Measurements from ENCODE around the gene SLC2A14. TPM values are rescaled to one million over a fixed set of nuclear protein-coding genes. Genes with fewer than 3 reads are reported as not detected.
"Not testable (repeated sequence)": the region's sequence is repeated elsewhere in the genome, so short reads cannot be mapped to it uniquely, and the experiment has no call there.

SLC2A14 gene
- total and polyA plus RNA-seq, 7 experiments from 2014 or later: 0.15 to 4.3 (median 1.2) TPM; not detected in 1

DNA sequence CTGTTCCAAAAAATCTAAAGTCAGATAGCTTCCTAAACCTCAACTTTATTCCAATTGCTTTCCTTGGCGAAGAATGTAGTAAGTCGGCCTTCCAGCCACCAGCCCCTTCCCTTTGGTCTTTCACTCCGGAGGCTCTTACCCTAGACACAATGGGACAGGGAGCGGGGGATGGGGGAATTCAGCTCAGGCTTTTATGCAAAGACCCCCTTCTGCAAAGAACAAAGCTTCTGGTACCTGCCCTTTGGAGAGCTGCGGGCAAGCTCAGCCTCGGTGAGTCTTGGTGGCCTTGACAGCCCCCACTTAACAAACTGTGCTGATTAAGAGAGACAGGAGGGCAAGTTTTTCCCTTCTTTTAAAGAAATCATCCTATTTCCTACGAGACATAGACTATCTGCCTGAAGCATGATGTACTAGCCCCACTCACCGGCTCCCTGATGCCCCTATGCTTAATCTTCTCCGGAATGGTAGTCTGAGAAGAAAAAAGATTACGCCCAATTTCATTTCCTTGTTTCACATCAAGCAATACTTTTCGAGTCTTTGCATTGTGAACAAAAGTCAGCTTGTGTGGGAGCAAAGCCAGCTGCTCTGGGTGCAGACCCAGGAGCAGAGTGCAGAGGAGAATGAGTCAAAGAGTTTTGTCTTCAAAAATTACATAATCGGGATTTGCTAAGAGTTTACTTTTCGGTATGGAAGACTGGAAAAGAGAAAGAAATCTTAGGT lies 85.0 kb downstream of the SLC2A14 start:
- DNase-seq (no peak), ATAC-seq (no peak)
- Mint-ChIP-seq H3K27ac (no peak overlapping the region), H3K4me3 (no peak overlapping the region), H3K9me3 (peaks cover 0 to 1% (median 0%) of the 10 kb centered on the region in 11 donors), H3K27me3 (peaks cover 6 to 22% (median 7%) of the 10 kb centered on the region in 5 donors), H3K4me1 (no peaks in the 10 kb centered on the region), H3K36me3 (no peaks in the 10 kb centered on the region)
- Histone ChIP-seq H3K36me3 (ENCODE audit: control insufficient read depth in 2 of 3, insufficient read depth in 3 of 3, low read length in 3 of 3) (no peaks in the 10 kb centered on the region), H3K4me1 (ENCODE audit: control insufficient read depth in 2 of 2, insufficient read depth in 2 of 2, low read length in 2 of 2) (no peaks in the 10 kb centered on the region), H3K9me3 (ENCODE audit: control insufficient read depth in 2 of 3, low read length in 3 of 3) (no peaks in the 10 kb centered on the region), H3K4me3 (ENCODE audit: low read length) (no peak overlapping the region), H3K27me3 (ENCODE audit: control insufficient read depth in 2 of 2, insufficient read depth in 2 of 2, low read length in 2 of 2) (no peaks in the 10 kb centered on the region), H3K27ac (ENCODE audit: low read depth, low read length) (no peak overlapping the region)
- ChIA-PET CTCF (no interaction called here), POLR2A (no interaction called here)
- intact Hi-C loops (cut with micrococcal nuclease): no loop called here

DNA sequence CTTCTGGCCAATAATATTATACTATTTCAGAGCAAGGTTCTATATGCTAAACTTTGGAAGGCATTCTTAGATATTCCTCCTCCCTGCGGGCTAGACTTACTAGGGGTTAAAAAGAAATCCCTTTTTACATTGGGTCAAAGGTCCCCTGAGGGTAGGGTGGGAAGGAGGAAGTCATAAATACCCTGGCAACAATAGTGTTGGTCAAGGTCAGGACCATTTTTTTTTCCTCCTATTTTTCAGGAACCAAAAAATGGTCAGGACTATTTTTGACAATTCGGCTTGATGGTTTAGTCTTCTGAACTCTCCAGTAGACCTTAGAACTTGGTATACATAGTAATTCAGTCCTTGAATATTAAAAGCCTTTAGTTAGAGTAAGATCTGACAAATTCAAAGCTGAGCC lies 88.0 kb downstream of the SLC2A14 start:
- ChIA-PET CTCF (no interaction called here), POLR2A (no interaction called here)
- DNase-seq (no peak), ATAC-seq (no peak)
- H3K27me3 Mint-ChIP-seq: peaks cover 4 to 18% (median 6%) of the 10 kb centered on the region in 5 donors
- no peaks in the 10 kb centered on the region for H3K9me3 ChIP-seq (ENCODE audit: control insufficient read depth in 2 of 3, low read length in 3 of 3)
- no peaks in the 10 kb centered on the region for H3K27me3 ChIP-seq (ENCODE audit: control insufficient read depth in 2 of 2, insufficient read depth in 2 of 2, low read length in 2 of 2)
- no peaks in the 10 kb centered on the region for H3K4me1 Mint-ChIP-seq
- no peak overlapping the region for H3K4me3 Mint-ChIP-seq
- peaks cover 0 to 1% (median 0%) of the 10 kb centered on the region in 11 donors for H3K9me3 Mint-ChIP-seq
- no peak overlapping the region for H3K27ac ChIP-seq (ENCODE audit: low read depth, low read length)
- no peaks in the 10 kb centered on the region for H3K36me3 ChIP-seq (ENCODE audit: control insufficient read depth in 2 of 3, insufficient read depth in 3 of 3, low read length in 3 of 3)
- H3K36me3 Mint-ChIP-seq: no peaks in the 10 kb centered on the region
- H3K27ac Mint-ChIP-seq: no peak overlapping the region
- H3K4me3 ChIP-seq (ENCODE audit: low read length): no peak overlapping the region
- H3K4me1 ChIP-seq (ENCODE audit: control insufficient read depth in 2 of 2, insufficient read depth in 2 of 2, low read length in 2 of 2): no peaks in the 10 kb centered on the region
- intact Hi-C loops (cut with micrococcal nuclease): no loop called here

DNA sequence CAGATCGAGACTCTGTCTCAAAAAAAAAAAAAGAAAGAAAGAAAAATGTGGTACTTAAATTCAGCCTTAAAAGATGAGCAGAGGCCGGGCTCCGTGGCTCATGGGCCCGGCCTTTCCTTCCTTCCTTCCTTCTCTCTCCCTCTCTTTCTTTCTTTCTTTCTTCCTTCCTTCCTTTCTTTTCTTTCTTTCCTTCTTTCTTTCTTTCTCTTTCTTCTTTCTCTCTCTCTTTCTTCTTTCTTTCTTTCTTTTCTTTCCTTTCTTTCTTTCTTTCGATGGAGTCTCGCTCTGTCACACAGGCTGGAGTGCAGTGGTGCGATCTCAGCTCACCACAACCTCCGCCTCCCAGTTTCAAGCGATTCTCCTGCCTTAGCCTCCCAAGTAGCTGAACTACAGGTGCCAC lies 89.3 kb downstream of the SLC2A14 start:
- CTCF ChIA-PET; DNase-seq; H3K27ac ChIP-seq (ENCODE audit: low read depth, low read length); POLR2A ChIA-PET; intact Hi-C loops (cut with micrococcal nuclease); H3K4me1 Mint-ChIP-seq; H3K36me3 Mint-ChIP-seq; H3K4me3 Mint-ChIP-seq; H3K4me1 ChIP-seq (ENCODE audit: control insufficient read depth in 2 of 2, insufficient read depth in 2 of 2, low read length in 2 of 2); ATAC-seq; H3K9me3 ChIP-seq (ENCODE audit: control insufficient read depth in 2 of 3, low read length in 3 of 3); H3K27me3 ChIP-seq (ENCODE audit: control insufficient read depth in 2 of 2, insufficient read depth in 2 of 2, low read length in 2 of 2); H3K9me3 Mint-ChIP-seq; H3K36me3 ChIP-seq (ENCODE audit: control insufficient read depth in 2 of 3, insufficient read depth in 3 of 3, low read length in 3 of 3); H3K27ac Mint-ChIP-seq; H3K4me3 ChIP-seq (ENCODE audit: low read length): not testable (repeated sequence)
- peaks cover 4 to 18% (median 6%) of the 10 kb centered on the region in 5 donors for H3K27me3 Mint-ChIP-seq

DNA sequence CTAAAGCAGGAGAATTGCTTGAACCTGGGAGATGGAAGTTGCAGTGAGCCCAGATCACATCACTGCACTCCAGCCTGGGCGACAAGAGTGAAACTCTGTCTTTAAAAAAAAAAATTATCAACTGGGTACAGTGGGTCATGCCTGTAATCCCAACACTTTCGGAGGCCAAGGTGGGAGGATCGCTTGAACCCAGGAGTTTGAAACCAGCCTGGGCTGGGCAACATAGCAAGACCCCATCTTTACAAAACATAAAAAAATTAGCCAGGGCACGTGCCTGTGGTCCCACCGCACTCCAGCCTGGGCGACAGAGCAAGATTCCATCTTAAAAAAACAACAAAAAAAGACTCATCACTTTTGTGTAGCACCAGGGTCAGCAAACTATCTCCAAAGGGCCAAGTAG lies 90.7 kb downstream of the SLC2A14 start:
- H3K27ac ChIP-seq (ENCODE audit: low read depth, low read length): no peak overlapping the region
- H3K27me3 Mint-ChIP-seq: peaks cover 0 to 5% (median 2%) of the 10 kb centered on the region in 5 donors
- no peaks in the 10 kb centered on the region for H3K4me1 Mint-ChIP-seq
- H3K9me3 ChIP-seq (ENCODE audit: control insufficient read depth in 2 of 3, low read length in 3 of 3): no peaks in the 10 kb centered on the region
- DNase-seq: no peak
- no peaks in the 10 kb centered on the region for H3K4me1 ChIP-seq (ENCODE audit: control insufficient read depth in 2 of 2, insufficient read depth in 2 of 2, low read length in 2 of 2)
- no peak overlapping the region for H3K4me3 Mint-ChIP-seq
- H3K9me3 Mint-ChIP-seq: no peaks in the 10 kb centered on the region
- POLR2A ChIA-PET: no interaction called here
- no peaks in the 10 kb centered on the region for H3K36me3 ChIP-seq (ENCODE audit: control insufficient read depth in 2 of 3, insufficient read depth in 3 of 3, low read length in 3 of 3)
- no peaks in the 10 kb centered on the region for H3K27me3 ChIP-seq (ENCODE audit: control insufficient read depth in 2 of 2, insufficient read depth in 2 of 2, low read length in 2 of 2)
- CTCF ChIA-PET: no interaction called here
- no peaks in the 10 kb centered on the region for H3K36me3 Mint-ChIP-seq
- intact Hi-C loops (cut with micrococcal nuclease): no loop called here
- H3K4me3 ChIP-seq (ENCODE audit: low read length): no peak overlapping the region
- no peak overlapping the region for H3K27ac Mint-ChIP-seq
- no peak for ATAC-seq

DNA sequence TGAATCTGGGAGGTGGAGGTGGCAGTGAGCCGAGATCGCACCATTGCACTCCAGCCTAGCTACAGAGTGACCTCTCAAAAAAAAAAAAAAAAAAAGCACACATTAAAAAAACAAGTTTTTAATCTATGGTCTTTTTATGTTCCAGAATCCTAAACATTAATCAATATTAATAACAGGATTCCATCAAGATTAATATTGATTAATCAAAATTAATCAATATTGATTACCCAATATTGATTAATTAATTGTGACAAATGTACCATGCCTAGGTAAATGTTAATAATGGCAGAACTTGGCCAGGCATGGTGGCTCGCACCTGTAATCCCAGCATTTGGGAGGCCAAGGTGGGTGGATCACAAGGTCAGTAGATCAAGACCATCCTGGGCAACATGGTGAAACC lies 91.4 kb downstream of the SLC2A14 start:
- Mint-ChIP-seq H3K9me3 (no peaks in the 10 kb centered on the region), H3K4me1 (no peaks in the 10 kb centered on the region), H3K4me3 (no peak overlapping the region), H3K36me3 (no peaks in the 10 kb centered on the region), H3K27ac (no peak overlapping the region), H3K27me3 (peaks cover 0 to 5% (median 0%) of the 10 kb centered on the region in 5 donors)
- ATAC-seq: no peak
- Histone ChIP-seq H3K36me3 (ENCODE audit: control insufficient read depth in 2 of 3, insufficient read depth in 3 of 3, low read length in 3 of 3) (no peaks in the 10 kb centered on the region), H3K27me3 (ENCODE audit: control insufficient read depth in 2 of 2, insufficient read depth in 2 of 2, low read length in 2 of 2) (no peaks in the 10 kb centered on the region), H3K4me3 (ENCODE audit: low read length) (no peak overlapping the region), H3K4me1 (ENCODE audit: control insufficient read depth in 2 of 2, insufficient read depth in 2 of 2, low read length in 2 of 2) (no peaks in the 10 kb centered on the region), H3K9me3 (ENCODE audit: control insufficient read depth in 2 of 3, low read length in 3 of 3) (no peaks in the 10 kb centered on the region), H3K27ac (ENCODE audit: low read depth, low read length) (no peak overlapping the region)
- CTCF ChIA-PET: no interaction called here
- POLR2A ChIA-PET: no interaction called here
- intact Hi-C loops (cut with micrococcal nuclease): no loop called here
- no peak for DNase-seq

DNA sequence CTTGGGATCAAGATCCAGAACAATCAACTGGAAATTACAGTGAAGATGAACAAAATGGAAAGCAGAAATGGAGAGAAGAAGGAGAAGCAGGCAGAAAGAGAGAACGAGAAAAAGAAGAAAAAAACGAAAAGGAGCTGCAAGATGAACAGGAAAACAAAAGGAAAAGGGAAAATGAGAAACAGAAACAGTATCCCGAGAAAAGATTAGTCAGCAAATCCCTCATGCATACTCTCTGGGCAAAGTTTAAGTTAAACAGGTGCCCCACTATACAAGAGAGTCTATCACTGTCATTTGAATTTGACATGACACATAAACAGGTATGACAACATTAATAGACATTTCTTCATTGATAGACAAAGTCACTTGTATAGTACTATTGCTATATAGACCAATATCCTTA lies 102.7 kb downstream of the SLC2A14 start:
- ChIA-PET POLR2A (no interaction called here), CTCF (no interaction called here)
- H3K9me3 Mint-ChIP-seq: peaks cover 0 to 1% (median 0%) of the 10 kb centered on the region in 11 donors
- H3K4me1 ChIP-seq (ENCODE audit: control insufficient read depth in 2 of 2, insufficient read depth in 2 of 2, low read length in 2 of 2): no peaks in the 10 kb centered on the region
- no peaks in the 10 kb centered on the region for H3K9me3 ChIP-seq (ENCODE audit: control insufficient read depth in 2 of 3, low read length in 3 of 3)
- H3K27ac ChIP-seq (ENCODE audit: low read depth, low read length): no peak overlapping the region
- intact Hi-C loops (cut with micrococcal nuclease): no loop called here
- peaks cover 0 to 6% (median 0%) of the 10 kb centered on the region in 5 donors for H3K27me3 Mint-ChIP-seq
- ATAC-seq (no peak), DNase-seq (no peak)
- no peak overlapping the region for H3K4me3 Mint-ChIP-seq
- H3K4me1 Mint-ChIP-seq: no peaks in the 10 kb centered on the region
- peaks cover 0 to 4% (median 0%) of the 10 kb centered on the region in 5 donors for H3K36me3 Mint-ChIP-seq
- no peak overlapping the region for H3K27ac Mint-ChIP-seq
- no peaks in the 10 kb centered on the region for H3K36me3 ChIP-seq (ENCODE audit: control insufficient read depth in 2 of 3, insufficient read depth in 3 of 3, low read length in 3 of 3)
- no peaks in the 10 kb centered on the region for H3K27me3 ChIP-seq (ENCODE audit: control insufficient read depth in 2 of 2, insufficient read depth in 2 of 2, low read length in 2 of 2)
- no peak overlapping the region for H3K4me3 ChIP-seq (ENCODE audit: low read length)

Measured in naive thymus-derived CD4-positive, alpha-beta T cell (primary cell).